ENCODE measurements around the gene MYH1. TPM values are rescaled to one million over a fixed set of nuclear protein-coding genes. Genes with fewer than 3 reads are reported as not detected.

Gene MYH1
- under 0.01 TPM for total RNA-seq (2013)
- polyA plus RNA-seq (not detected), polyA minus RNA-seq (not detected in 2 replicates), total RNA-seq (0 to 2.5 (median 0.05) reads per million in 11 experiments)

DNA sequence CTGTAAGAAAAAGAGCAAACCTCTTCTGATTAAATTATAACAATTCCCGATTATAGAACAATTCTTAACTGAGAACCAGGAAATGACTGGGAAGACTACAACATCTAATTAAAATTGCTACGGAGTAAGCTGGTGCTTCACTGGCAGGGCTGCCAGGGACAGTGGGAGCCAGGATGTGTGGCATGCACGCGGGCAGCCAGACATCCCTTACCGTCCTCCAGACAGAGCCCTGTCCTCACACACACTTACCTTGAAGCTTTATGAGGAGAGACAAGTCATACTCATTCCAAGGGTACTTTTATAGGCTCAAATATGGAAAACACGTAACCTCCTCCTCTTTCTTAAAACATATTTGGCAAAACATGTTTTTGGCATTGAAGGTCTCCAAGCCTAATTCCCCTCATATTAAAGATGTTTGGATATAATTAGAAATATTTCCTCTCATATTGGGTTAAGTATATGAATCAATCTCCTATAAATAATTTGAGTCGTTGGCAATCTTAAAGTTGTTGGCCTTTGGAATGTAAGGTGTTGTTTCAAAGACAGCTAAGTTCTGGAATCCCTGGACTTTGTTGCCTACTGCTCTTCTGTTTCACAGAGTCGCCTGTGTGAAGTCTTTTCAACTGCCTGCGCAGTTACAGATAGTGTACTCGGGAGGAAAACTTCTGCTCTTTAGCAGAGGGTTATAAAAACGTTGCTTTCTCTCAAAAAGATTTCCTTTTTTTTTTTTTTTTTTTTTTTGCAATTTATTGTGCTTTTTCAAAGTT lies at the start of gene MYH1:
Gene MYH1 (minus strand): TSS at position 272 of the 767 bp plus-strand sequence. CDS start 1,900 bp downstream, outside the sequence.
- H4K20me1 ChIP-seq (ENCODE audit: insufficient read depth, low read length) = no peaks in the 10 kb centered on the region
- H3K9ac ChIP-seq (ENCODE audit: insufficient read depth, low read length, poor library complexity, severe bottlenecking) = no peak within 1 kb of the TSS
- no peak for DNase-seq
- no peaks in the 10 kb centered on the region for H3K4me1 ChIP-seq (ENCODE audit: control insufficient read depth in 1 of 2, insufficient read depth in 2 of 2, low read length in 2 of 2)
- H3K4me2 ChIP-seq (replicated peaks; ENCODE audit: extremely low read depth, low read length, poor library complexity, severe bottlenecking) = no peak within 1 kb of the TSS
- no peak for TF ChIP-seq CTCF (IDR thresholded peaks at IDR 0.05)
- no peaks in the 10 kb centered on the region for H3K9me3 ChIP-seq (replicated peaks in 1 of 2; ENCODE audit: control insufficient read depth in 1 of 2, insufficient read depth in 1 of 2, low read length in 2 of 2)
- H3K36me3 ChIP-seq (replicated peaks in 1 of 2; ENCODE audit: control insufficient read depth in 1 of 2, insufficient read depth in 2 of 2, low read length in 2 of 2) = no peaks in the 10 kb centered on the region
- no peak within 1 kb of the TSS for H3K4me3 ChIP-seq (replicated peaks in 1 of 3; ENCODE audit: low read depth in 2 of 3, low read length in 3 of 3)
- Mint-ChIP-seq H3K4me3 (no peak within 1 kb of the TSS), H3K4me1 (no peaks in the 10 kb centered on the region), H3K27ac (no peak within 1 kb of the TSS), H3K9me3 (peaks cover 0 to 5% (median 0%) of the 10 kb centered on the region in 7 donors), H3K27me3 (ENCODE audit: low read depth in 3 of 3) (peaks cover 0 to 2% (median 0%) of the 10 kb centered on the region in 3 donors), H3K36me3 (no peaks in the 10 kb centered on the region)
- no peaks in the 10 kb centered on the region for H3K79me2 ChIP-seq (ENCODE audit: insufficient read depth, low read length)
- H3K27ac ChIP-seq (ENCODE audit: low read depth in 1 of 2, low read length in 2 of 2) = no peak within 1 kb of the TSS
- intact Hi-C loops (cut with micrococcal nuclease) = no loop called here
- H2AFZ ChIP-seq (ENCODE audit: insufficient read depth, low read depth, low read length, poor library complexity, severe bottlenecking) = no peak within 1 kb of the TSS
- WGBS (ENCODE audit: insufficient coverage) = 90% methylated on average over 2 of the region's 11 CpGs
- no peaks in the 10 kb centered on the region for H3K27me3 ChIP-seq (ENCODE audit: control insufficient read depth in 2 of 2, insufficient read depth in 2 of 2, low read length in 2 of 2)

DNA sequence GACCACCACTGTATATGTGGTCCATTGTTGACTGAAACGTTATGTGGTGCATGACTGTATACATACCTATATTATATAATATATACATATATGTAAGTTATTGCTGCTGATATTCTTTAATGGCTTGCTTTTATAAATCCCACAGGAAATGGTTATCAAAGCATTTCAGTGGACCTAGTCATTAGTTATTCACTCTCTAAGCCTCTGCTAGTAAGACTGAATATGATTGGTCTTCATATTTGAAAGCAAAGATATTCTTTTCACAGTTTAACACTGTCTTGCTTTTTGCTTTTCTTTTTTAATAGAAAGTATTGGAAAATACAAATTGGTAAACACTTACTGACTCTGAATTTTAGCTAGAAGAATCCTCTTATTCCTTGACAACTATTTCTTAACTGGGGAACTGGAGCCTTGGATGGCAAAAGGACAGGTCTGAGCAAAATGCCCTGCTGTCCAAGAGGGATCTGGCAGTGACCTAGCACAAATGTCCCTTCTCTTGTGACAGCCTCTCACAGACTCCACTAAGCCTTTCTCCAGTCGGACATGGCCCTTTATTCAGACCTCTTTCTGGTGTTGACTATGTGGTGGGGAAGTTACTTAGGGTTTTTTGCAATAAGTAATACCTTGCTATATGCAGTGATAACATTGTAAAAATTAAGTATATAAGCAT lies 45.8 kb upstream of the MYH1 start:
- no CpG with 5 or more reads among the region's 2 CpGs for WGBS (ENCODE audit: insufficient coverage)
- no peak overlapping the region for H3K4me3 ChIP-seq (replicated peaks in 1 of 3; ENCODE audit: low read depth in 2 of 3, low read length in 3 of 3)
- no peak overlapping the region for H3K4me2 ChIP-seq (replicated peaks; ENCODE audit: extremely low read depth, low read length, poor library complexity, severe bottlenecking)
- intact Hi-C loops (cut with micrococcal nuclease) = no loop called here
- H3K27me3 ChIP-seq (ENCODE audit: control insufficient read depth in 2 of 2, insufficient read depth in 2 of 2, low read length in 2 of 2) = peaks cover 0 to 2% of the 10 kb centered on the region in 2 donors
- H3K36me3 ChIP-seq (replicated peaks in 1 of 2; ENCODE audit: control insufficient read depth in 1 of 2, insufficient read depth in 2 of 2, low read length in 2 of 2) = no peaks in the 10 kb centered on the region
- no peaks in the 10 kb centered on the region for H3K36me3 Mint-ChIP-seq
- no peak overlapping the region for H3K27ac ChIP-seq (ENCODE audit: low read depth in 1 of 2, low read length in 2 of 2)
- H3K27me3 Mint-ChIP-seq (ENCODE audit: low read depth in 3 of 3) = peaks cover 3 to 8% (median 5%) of the 10 kb centered on the region in 3 donors
- no peaks in the 10 kb centered on the region for H3K79me2 ChIP-seq (ENCODE audit: insufficient read depth, low read length)
- H3K4me3 Mint-ChIP-seq = no peak overlapping the region
- TF ChIP-seq CTCF (IDR thresholded peaks at IDR 0.05) = no peak
- no peaks in the 10 kb centered on the region for H4K20me1 ChIP-seq (ENCODE audit: insufficient read depth, low read length)
- no peaks in the 10 kb centered on the region for H3K4me1 ChIP-seq (ENCODE audit: control insufficient read depth in 1 of 2, insufficient read depth in 2 of 2, low read length in 2 of 2)
- H3K27ac Mint-ChIP-seq = no peak overlapping the region
- no peak for DNase-seq
- H3K4me1 Mint-ChIP-seq = no peaks in the 10 kb centered on the region
- no peak overlapping the region for H3K9ac ChIP-seq (ENCODE audit: insufficient read depth, low read length, poor library complexity, severe bottlenecking)
- no peaks in the 10 kb centered on the region for H3K9me3 Mint-ChIP-seq
- H2AFZ ChIP-seq (ENCODE audit: insufficient read depth, low read depth, low read length, poor library complexity, severe bottlenecking) = no peak overlapping the region
- H3K9me3 ChIP-seq (replicated peaks in 1 of 2; ENCODE audit: control insufficient read depth in 1 of 2, insufficient read depth in 1 of 2, low read length in 2 of 2) = no peaks in the 10 kb centered on the region

All from CD14-positive monocyte (primary cell).